GM21447 (cell line): Measurements from ENCODE around the gene TMEM38B.
"Not testable (repeated sequence)": the region's sequence is repeated elsewhere in the genome, so short reads cannot be mapped to it uniquely, and the experiment has no call there.

ENCODE experiments used
- ATAC-seq: cut with Tn5 transposase; IDR thresholded peaks from one replicate; pipeline ENCODE4 v1.9.1; 2021; ENCODE audit not compliant: unreplicated experiment

Gene TMEM38B

GRCh38 chr9:105681313-105681712 lies 13.0 kb upstream of the TMEM38B start:
- ATAC-seq = no peak

- ATAC-seq = no peak
These were observed 12.6 kb upstream of the TMEM38B start for GRCh38 chr9:105681724-105682123.

GRCh38 chr9:105683688-105684275 lies 10.6 kb upstream of the TMEM38B start:
- no peak for ATAC-seq

- ATAC-seq = no peak
These were observed 7.4 kb upstream of the TMEM38B start for GRCh38 chr9:105686936-105687335.

- no peak for ATAC-seq
These were observed 3.6 kb upstream of the TMEM38B start for GRCh38 chr9:105690742-105691141.

GRCh38 chr9:105693435-105694189 lies 729 bp upstream of the TMEM38B start:
- ATAC-seq = peak; percentile 43

- ATAC-seq = peak; percentile 57
These were observed 674 bp downstream of the TMEM38B start for GRCh38 chr9:105694848-105695581.

GRCh38 chr9:105696219-105696793 lies 2.0 kb downstream of the TMEM38B start:
- ATAC-seq = no peak

GRCh38 chr9:105697871-105698270 lies 3.5 kb downstream of the TMEM38B start:
- ATAC-seq = no peak

GRCh38 chr9:105698348-105698870 lies 4.1 kb downstream of the TMEM38B start:
- ATAC-seq = no peak

GRCh38 chr9:105700668-105701067 lies 6.3 kb downstream of the TMEM38B start:
- no peak for ATAC-seq

- no peak for ATAC-seq
These were observed 6.8 kb downstream of the TMEM38B start for GRCh38 chr9:105701145-105701544.

GRCh38 chr9:105702207-105702606 lies 7.9 kb downstream of the TMEM38B start:
- no peak for ATAC-seq

GRCh38 chr9:105703638-105704037 lies 9.3 kb downstream of the TMEM38B start:
- not testable (repeated sequence) for ATAC-seq

GRCh38 chr9:105706156-105706555 lies 11.8 kb downstream of the TMEM38B start:
- ATAC-seq = no peak

- ATAC-seq = peak; percentile 72
These were observed 14.1 kb downstream of the TMEM38B start for GRCh38 chr9:105708405-105708804.

- no peak for ATAC-seq
These were observed 16.3 kb downstream of the TMEM38B start for GRCh38 chr9:105710638-105711037.

GRCh38 chr9:105711867-105712266 lies 17.5 kb downstream of the TMEM38B start:
- ATAC-seq = no peak

- ATAC-seq = no peak
These were observed 18.0 kb downstream of the TMEM38B start for GRCh38 chr9:105712297-105712696.

GRCh38 chr9:105712773-105713172 lies 18.4 kb downstream of the TMEM38B start:
- no peak for ATAC-seq

- no peak for ATAC-seq
These were observed 19.1 kb downstream of the TMEM38B start for GRCh38 chr9:105713260-105714019.
